RKO (cell line): Measurements from ENCODE around the gene CA10.

Experiments used
- DNase-seq: peaks from one replicate; pipeline ENCODE4 v3.0.0-alpha.2; 2016; ENCODE audit warnings: low spot score

CA10 gene

GRCh38 chr17:51765282-51766135 is 393.0 kb downstream of the CA10 start:
- DNase-seq = no peak

GRCh38 chr17:51764387-51764971 is 394.0 kb downstream of the CA10 start:
- peak; percentile 79 for DNase-seq

- DNase-seq = no peak
Observed at GRCh38 chr17:51763058-51763457, 395.5 kb downstream of the CA10 start.

GRCh38 chr17:51761105-51761504 is 397.4 kb downstream of the CA10 start:
- DNase-seq = no peak

- DNase-seq = no peak
Observed at GRCh38 chr17:51759260-51759659, 399.3 kb downstream of the CA10 start.

GRCh38 chr17:51751072-51751471 is 407.4 kb downstream of the CA10 start:
- no peak for DNase-seq

GRCh38 chr17:51748749-51749604 is 409.5 kb downstream of the CA10 start:
- DNase-seq = no peak

- no peak for DNase-seq
Observed at GRCh38 chr17:51746421-51746820, 412.1 kb downstream of the CA10 start.

- no peak for DNase-seq
Observed at GRCh38 chr17:51745993-51746392, 412.5 kb downstream of the CA10 start.

GRCh38 chr17:51743477-51743876 is 415.0 kb downstream of the CA10 start:
- DNase-seq = no peak

GRCh38 chr17:51742571-51742970 is 415.9 kb downstream of the CA10 start:
- no peak for DNase-seq

GRCh38 chr17:51741458-51741857 is 417.1 kb downstream of the CA10 start:
- DNase-seq = no peak

GRCh38 chr17:51740531-51740930 is 418.0 kb downstream of the CA10 start:
- no peak for DNase-seq

- DNase-seq = no peak
Observed at GRCh38 chr17:51739245-51739886, 419.1 kb downstream of the CA10 start.

GRCh38 chr17:51736356-51736755 is 422.2 kb downstream of the CA10 start:
- no peak for DNase-seq

GRCh38 chr17:51734976-51735375 is 423.5 kb downstream of the CA10 start:
- no peak for DNase-seq

- no peak for DNase-seq
Observed at GRCh38 chr17:51734462-51734861, 424.1 kb downstream of the CA10 start.

GRCh38 chr17:51733166-51733565 is 425.3 kb downstream of the CA10 start:
- DNase-seq = no peak

- DNase-seq = peak; percentile 14
Observed at GRCh38 chr17:51731941-51732722, 426.4 kb downstream of the CA10 start.

GRCh38 chr17:51730303-51731050 is 428.0 kb downstream of the CA10 start:
- no peak for DNase-seq

GRCh38 chr17:51725185-51725584 is 433.3 kb downstream of the CA10 start:
- DNase-seq = no peak
